Nephron (organoid): Measurements from ENCODE around the gene CACNA2D1.

Experiments
- H3K27ac Mint-ChIP-seq, 3 experiments: 2 replicates each; pipeline ENCODE4 v1.8.0; 2020; ENCODE audit warnings: mixed read lengths in 3 of 3, mild to moderate bottlenecking in 2 of 3, moderate library complexity in 1 of 3
- H3K27me3 Mint-ChIP-seq: 2 replicates; pipeline ENCODE4 v1.8.0; 2021; ENCODE audit warnings: low read depth, mild to moderate bottlenecking, moderate library complexity, mixed read lengths
- H3K36me3 Mint-ChIP-seq: 2 replicates; pipeline ENCODE4 v1.8.0; 2020; ENCODE audit warnings: low read depth, mixed read lengths
- H3K4me1 Mint-ChIP-seq: 2 replicates; pipeline ENCODE4 v1.8.0; 2020; ENCODE audit warnings: mixed read lengths
- H3K4me3 Mint-ChIP-seq, 3 experiments: 2 replicates each; pipeline ENCODE4 v1.8.0; 2020; ENCODE audit warnings: mild to moderate bottlenecking in 3 of 3, mixed read lengths in 3 of 3, moderate library complexity in 2 of 3
- H3K9me3 Mint-ChIP-seq: 2 replicates; pipeline ENCODE4 v1.8.0; 2020; ENCODE audit warnings: mixed read lengths
- TF ChIP-seq, protein P1 (sequence below), 3 experiments: fragments of 200-600 bp; sonication (generic); IDR thresholded peaks; one replicate each; pipeline ENCODE4 v1.5.0; 2021; ENCODE audit warnings: antibody characterized with exemption in 3 of 3; ENCODE audit not compliant: unreplicated experiment in 3 of 3

The CACNA2D1 gene

GRCh38 chr7:82126576-82126975 is 317.0 kb downstream of the CACNA2D1 start:
- peaks cover 2% of the 10 kb centered on the region for H3K9me3 Mint-ChIP-seq
- no peak overlapping the region for H3K4me3 Mint-ChIP-seq
- H3K27me3 Mint-ChIP-seq: no peaks in the 10 kb centered on the region
- peaks cover 24% of the 10 kb centered on the region for H3K36me3 Mint-ChIP-seq
- peaks cover 14% of the 10 kb centered on the region for H3K4me1 Mint-ChIP-seq
- TF ChIP-seq, protein P1, sequence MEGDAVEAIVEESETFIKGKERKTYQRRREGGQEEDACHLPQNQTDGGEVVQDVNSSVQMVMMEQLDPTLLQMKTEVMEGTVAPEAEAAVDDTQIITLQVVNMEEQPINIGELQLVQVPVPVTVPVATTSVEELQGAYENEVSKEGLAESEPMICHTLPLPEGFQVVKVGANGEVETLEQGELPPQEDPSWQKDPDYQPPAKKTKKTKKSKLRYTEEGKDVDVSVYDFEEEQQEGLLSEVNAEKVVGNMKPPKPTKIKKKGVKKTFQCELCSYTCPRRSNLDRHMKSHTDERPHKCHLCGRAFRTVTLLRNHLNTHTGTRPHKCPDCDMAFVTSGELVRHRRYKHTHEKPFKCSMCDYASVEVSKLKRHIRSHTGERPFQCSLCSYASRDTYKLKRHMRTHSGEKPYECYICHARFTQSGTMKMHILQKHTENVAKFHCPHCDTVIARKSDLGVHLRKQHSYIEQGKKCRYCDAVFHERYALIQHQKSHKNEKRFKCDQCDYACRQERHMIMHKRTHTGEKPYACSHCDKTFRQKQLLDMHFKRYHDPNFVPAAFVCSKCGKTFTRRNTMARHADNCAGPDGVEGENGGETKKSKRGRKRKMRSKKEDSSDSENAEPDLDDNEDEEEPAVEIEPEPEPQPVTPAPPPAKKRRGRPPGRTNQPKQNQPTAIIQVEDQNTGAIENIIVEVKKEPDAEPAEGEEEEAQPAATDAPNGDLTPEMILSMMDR (IDR thresholded peaks at IDR 0.05; ENCODE audit: unreplicated experiment in 3 of 3): no peak
- no peak overlapping the region for H3K27ac Mint-ChIP-seq

GRCh38 chr7:82124445-82124844 is 319.1 kb downstream of the CACNA2D1 start:
- Mint-ChIP-seq H3K36me3 (peaks cover 24% of the 10 kb centered on the region), H3K4me3 (no peak overlapping the region), H3K4me1 (peaks cover 10% of the 10 kb centered on the region), H3K27me3 (no peaks in the 10 kb centered on the region), H3K9me3 (peaks cover 2% of the 10 kb centered on the region), H3K27ac (no peak overlapping the region)
- TF ChIP-seq, protein P1 (IDR thresholded peaks at IDR 0.05; ENCODE audit: unreplicated experiment in 3 of 3): no peak

- Mint-ChIP-seq H3K4me3 (no peak overlapping the region), H3K4me1 (no peaks in the 10 kb centered on the region), H3K27me3 (no peaks in the 10 kb centered on the region), H3K27ac (no peak overlapping the region), H3K36me3 (peaks cover 24% of the 10 kb centered on the region), H3K9me3 (peaks cover 2% of the 10 kb centered on the region)
- TF ChIP-seq, protein P1 (IDR thresholded peaks at IDR 0.05; ENCODE audit: unreplicated experiment in 3 of 3): no peak
These were observed 321.3 kb downstream of the CACNA2D1 start for GRCh38 chr7:82122275-82122674.

GRCh38 chr7:82114237-82114636 is 329.3 kb downstream of the CACNA2D1 start:
- H3K27ac Mint-ChIP-seq: no peak overlapping the region
- H3K9me3 Mint-ChIP-seq: no peaks in the 10 kb centered on the region
- H3K4me3 Mint-ChIP-seq: no peak overlapping the region
- H3K4me1 Mint-ChIP-seq: no peaks in the 10 kb centered on the region
- H3K36me3 Mint-ChIP-seq: no peaks in the 10 kb centered on the region
- H3K27me3 Mint-ChIP-seq: no peaks in the 10 kb centered on the region
- TF ChIP-seq, protein P1 (IDR thresholded peaks at IDR 0.05; ENCODE audit: unreplicated experiment in 3 of 3): no peak

DNA sequence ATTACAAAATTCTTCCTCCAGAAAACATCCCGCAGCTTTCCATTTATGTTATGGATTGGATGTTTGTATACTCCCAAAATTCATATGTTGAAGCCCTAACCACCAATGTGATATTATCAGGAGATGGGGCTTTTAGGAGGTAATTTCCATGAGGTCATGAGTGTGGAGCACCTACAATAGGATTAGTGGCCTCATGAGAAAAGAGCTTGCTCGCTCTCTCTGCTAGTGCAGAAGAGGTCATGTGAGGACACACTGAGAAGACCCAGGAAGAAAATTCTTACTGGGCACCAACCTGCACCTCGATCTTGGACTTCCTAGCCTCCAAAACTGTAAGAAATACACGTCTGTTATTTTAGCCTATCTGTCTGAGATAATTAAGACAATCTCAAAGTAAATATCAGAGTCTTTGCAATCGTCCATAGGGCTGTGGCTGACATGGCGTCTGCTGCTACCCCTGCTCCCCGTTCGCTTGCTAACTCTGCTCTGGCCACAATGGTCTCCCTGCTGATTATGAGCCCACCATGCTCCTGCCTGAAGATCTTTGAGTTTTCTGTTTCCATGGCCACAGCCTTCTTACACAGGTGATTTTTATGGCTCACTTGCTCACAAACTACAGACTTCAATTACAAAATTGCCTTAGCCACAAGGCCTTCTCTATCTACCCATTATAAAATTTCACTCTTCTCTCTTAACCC is 333.3 kb downstream of the CACNA2D1 start:
- Mint-ChIP-seq H3K9me3 (no peaks in the 10 kb centered on the region), H3K27ac (no peak overlapping the region), H3K36me3 (no peaks in the 10 kb centered on the region), H3K4me3 (no peak overlapping the region), H3K27me3 (no peaks in the 10 kb centered on the region), H3K4me1 (no peaks in the 10 kb centered on the region)
- TF ChIP-seq, protein P1 (IDR thresholded peaks at IDR 0.05; ENCODE audit: unreplicated experiment in 3 of 3): no peak

DNA sequence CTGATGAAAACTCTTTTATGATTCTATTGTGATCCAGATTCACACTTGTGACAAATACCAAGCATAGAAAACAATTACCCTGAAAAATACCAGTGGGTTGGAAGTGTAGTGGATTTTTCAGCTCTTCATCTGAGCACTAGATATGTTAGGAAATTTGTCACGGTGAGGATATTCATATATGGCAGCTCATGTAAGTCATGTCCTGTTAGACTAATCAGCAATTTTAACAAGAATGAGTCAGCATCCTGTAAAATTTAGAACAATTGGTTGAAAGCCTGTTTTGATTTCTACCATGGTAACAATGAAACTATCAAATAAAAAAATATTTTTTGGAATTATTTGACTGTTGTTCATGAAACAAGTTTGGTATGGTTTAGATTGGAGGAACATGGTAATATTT is 334.3 kb downstream of the CACNA2D1 start:
- no peak overlapping the region for H3K27ac Mint-ChIP-seq
- no peaks in the 10 kb centered on the region for H3K27me3 Mint-ChIP-seq
- TF ChIP-seq, protein P1 (IDR thresholded peaks at IDR 0.05; ENCODE audit: unreplicated experiment in 3 of 3): no peak
- no peaks in the 10 kb centered on the region for H3K9me3 Mint-ChIP-seq
- H3K36me3 Mint-ChIP-seq: no peaks in the 10 kb centered on the region
- H3K4me3 Mint-ChIP-seq: no peak overlapping the region
- no peaks in the 10 kb centered on the region for H3K4me1 Mint-ChIP-seq
